ENCODE data around the gene DLK1.

The DLK1 gene

DNA sequence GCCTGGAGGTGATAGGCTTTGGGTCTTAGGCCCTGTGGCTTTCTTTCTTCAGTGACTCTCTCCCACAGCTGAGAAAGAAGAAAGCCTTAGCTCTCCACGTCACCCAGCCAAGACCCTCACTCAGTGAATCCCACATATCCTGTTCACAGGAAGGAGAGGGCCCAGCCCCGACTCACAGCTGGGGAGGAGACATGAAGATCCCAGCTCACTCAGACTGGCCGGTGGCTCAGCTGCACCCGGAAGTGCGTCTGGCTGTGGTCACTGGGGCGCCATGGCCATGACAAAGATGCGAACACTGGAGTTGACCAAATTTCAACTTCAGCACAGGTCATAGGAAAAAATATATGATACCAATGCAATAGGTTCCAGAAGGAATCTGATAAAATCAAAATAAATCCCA lies 14.2 kb downstream of the DLK1 start:
- 0 out of 2 replicates have a peak, but pooled peaks cover 3% of the 10 kb centered on the region for H3K36me3 ChIP-seq
- TF ChIP-seq, protein P1, sequence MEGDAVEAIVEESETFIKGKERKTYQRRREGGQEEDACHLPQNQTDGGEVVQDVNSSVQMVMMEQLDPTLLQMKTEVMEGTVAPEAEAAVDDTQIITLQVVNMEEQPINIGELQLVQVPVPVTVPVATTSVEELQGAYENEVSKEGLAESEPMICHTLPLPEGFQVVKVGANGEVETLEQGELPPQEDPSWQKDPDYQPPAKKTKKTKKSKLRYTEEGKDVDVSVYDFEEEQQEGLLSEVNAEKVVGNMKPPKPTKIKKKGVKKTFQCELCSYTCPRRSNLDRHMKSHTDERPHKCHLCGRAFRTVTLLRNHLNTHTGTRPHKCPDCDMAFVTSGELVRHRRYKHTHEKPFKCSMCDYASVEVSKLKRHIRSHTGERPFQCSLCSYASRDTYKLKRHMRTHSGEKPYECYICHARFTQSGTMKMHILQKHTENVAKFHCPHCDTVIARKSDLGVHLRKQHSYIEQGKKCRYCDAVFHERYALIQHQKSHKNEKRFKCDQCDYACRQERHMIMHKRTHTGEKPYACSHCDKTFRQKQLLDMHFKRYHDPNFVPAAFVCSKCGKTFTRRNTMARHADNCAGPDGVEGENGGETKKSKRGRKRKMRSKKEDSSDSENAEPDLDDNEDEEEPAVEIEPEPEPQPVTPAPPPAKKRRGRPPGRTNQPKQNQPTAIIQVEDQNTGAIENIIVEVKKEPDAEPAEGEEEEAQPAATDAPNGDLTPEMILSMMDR (IDR thresholded peaks at IDR 0.05; ENCODE audit: low read depth, low read length) = no peak
- H3K4me3 ChIP-seq (ENCODE audit: low read depth, low read length) = no peak overlapping the region
- peaks cover 10% of the 10 kb centered on the region for H3K4me1 ChIP-seq
- H3K9me3 ChIP-seq = no peaks in the 10 kb centered on the region
- no peak for DNase-seq
- no peaks in the 10 kb centered on the region for H3K27me3 ChIP-seq

DNA sequence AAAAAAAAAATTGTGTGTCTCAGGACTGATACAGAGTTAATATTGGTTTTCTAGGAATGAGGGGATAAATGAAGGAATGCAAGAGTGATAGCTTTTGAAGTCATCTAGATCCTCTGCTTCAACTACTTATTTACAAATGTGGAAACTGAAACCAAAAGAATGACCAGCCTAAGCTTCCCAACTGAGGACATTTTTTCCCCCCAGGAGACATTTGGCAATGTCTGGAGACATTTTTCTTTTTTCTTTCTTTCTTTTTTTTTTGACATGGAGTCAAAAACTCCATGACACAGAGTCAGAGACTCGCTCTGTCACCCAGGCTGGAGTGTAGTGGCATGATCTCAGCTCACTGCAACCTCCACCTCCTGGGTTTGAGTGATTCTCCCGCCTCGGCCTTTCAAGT lies 15.3 kb downstream of the DLK1 start:
- peaks cover 6% of the 10 kb centered on the region for H3K4me1 ChIP-seq
- TF ChIP-seq, protein P1 (IDR thresholded peaks at IDR 0.05; ENCODE audit: low read depth, low read length) = no peak
- no peak for DNase-seq
- no peaks in the 10 kb centered on the region for H3K36me3 ChIP-seq
- H3K27me3 ChIP-seq = no peaks in the 10 kb centered on the region
- no peak overlapping the region for H3K4me3 ChIP-seq (ENCODE audit: low read depth, low read length)
- H3K9me3 ChIP-seq = no peaks in the 10 kb centered on the region

DNA sequence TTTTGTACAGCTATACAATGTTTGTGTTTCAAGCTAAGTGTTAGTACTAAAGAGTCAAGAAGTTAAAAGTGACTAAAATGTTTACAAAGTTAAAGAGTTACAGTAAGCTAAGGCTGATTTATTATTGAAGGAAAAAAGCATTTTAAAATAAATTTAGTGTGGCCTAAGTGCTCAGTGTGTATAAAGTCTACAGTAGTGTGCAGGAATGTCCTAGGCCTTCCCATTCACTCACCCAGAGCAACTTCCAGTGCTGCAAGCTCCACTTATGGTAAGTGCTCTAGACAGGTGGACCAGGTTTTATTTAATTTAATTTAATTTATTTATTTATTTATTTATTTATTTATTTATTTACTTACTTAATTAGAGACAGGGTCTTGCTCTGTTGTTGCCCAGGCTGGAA lies 19.6 kb downstream of the DLK1 start:
- Histone ChIP-seq H3K4me3 (ENCODE audit: low read depth, low read length) (no peak overlapping the region), H3K27me3 (no peaks in the 10 kb centered on the region), H3K36me3 (no peaks in the 10 kb centered on the region), H3K4me1 (no peaks in the 10 kb centered on the region), H3K9me3 (no peaks in the 10 kb centered on the region)
- TF ChIP-seq, protein P1 (IDR thresholded peaks at IDR 0.05; ENCODE audit: low read depth, low read length) = no peak
- no peak for DNase-seq

DNA sequence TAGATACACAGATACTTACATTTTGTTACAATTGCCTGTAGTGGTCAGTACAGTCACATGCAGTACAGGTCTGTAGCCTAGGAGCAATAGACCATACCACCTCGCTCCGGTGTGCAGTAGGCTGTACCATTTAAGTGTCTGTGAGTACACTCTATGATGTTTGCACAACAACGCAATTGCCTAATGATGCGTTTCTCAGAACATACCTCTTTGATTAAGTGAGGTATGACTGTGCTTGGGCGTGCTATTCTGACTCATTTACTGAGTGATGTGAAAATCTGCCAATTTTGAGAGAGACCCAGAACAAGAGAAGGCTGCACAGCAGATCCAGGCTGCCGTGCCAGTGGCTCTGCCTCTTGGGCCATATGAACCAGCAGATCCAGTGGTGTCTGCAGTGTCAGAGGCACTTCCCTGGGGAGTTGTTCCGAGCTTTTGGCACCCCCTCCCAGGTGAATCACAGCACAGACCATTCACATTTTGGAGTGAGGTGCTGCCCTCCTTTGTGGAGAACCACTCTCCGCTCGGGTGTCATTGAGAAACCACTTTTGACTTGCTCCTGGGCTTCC lies 20.4 kb downstream of the DLK1 start:
- no peaks in the 10 kb centered on the region for H3K36me3 ChIP-seq
- TF ChIP-seq, protein P1 (IDR thresholded peaks at IDR 0.05; ENCODE audit: low read depth, low read length) = no peak
- H3K27me3 ChIP-seq = no peaks in the 10 kb centered on the region
- DNase-seq = no peak
- no peaks in the 10 kb centered on the region for H3K9me3 ChIP-seq
- H3K4me3 ChIP-seq (ENCODE audit: low read depth, low read length) = no peak overlapping the region
- H3K4me1 ChIP-seq = no peaks in the 10 kb centered on the region

DNA sequence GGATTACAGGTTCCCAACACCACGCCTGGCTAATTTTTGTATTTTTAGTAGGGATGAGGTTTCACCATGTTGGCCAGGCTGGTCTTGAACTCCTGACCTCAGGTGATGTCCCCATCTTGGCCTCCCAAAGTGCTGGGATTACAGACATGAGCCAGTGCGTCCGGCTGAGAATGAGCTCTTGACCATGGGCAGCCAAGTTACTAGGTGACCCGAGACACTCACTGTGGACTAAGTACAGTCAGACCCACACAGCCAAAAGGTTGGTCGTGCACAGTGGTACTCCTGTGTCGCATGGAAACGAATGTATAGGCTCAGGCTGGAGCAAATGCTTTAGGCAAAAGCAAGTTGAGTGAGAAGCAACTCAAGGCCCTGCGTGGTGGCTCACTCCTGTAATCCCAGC lies 21.0 kb downstream of the DLK1 start:
- no peak for DNase-seq
- Histone ChIP-seq H3K4me1 (no peaks in the 10 kb centered on the region), H3K4me3 (ENCODE audit: low read depth, low read length) (no peak overlapping the region), H3K9me3 (no peaks in the 10 kb centered on the region), H3K36me3 (no peaks in the 10 kb centered on the region), H3K27me3 (no peaks in the 10 kb centered on the region)
- TF ChIP-seq, protein P1 (IDR thresholded peaks at IDR 0.05; ENCODE audit: low read depth, low read length) = no peak

DNA sequence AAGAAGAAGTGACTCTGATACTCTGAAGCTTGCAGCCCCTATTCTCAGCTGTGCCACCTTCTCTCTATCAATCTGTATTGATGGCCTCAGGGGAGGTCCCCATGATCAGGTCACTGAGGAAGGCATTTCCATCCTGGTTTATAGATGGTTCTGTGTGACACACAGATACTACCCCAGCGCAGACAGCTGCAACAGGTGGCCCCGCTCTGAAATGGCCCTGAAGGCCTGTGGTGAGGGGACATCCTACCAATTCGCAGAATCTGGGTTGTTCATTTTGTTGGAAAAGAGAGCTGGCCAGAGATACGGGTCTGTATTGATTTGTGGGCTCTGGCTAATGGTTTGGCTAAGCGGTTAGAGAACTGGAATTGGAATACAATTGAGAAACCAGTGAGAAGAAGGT lies 21.7 kb downstream of the DLK1 start:
- no peak for DNase-seq
- no peaks in the 10 kb centered on the region; the same call in 1 of the 2 replicates for H3K36me3 ChIP-seq
- no peaks in the 10 kb centered on the region for H3K9me3 ChIP-seq
- H3K27me3 ChIP-seq = no peaks in the 10 kb centered on the region
- H3K4me3 ChIP-seq (ENCODE audit: low read depth, low read length) = no peak overlapping the region
- no peaks in the 10 kb centered on the region for H3K4me1 ChIP-seq
- TF ChIP-seq, protein P1 (IDR thresholded peaks at IDR 0.05; ENCODE audit: low read depth, low read length) = no peak

All from BE2C (cell line).